B cell (primary cell): ENCODE data around the gene TXNDC17. TPM values are rescaled to one million over a fixed set of nuclear protein-coding genes. Genes with fewer than 3 reads are reported as not detected.
"Not testable (repeated sequence)": the region's sequence is repeated elsewhere in the genome, so short reads cannot be mapped to it uniquely, and the experiment has no call there.

Experiments used
- ATAC-seq: fragments of 200-7000 bp; cut with Tn5 transposase; one replicate; pipeline ENCODE4 v1.10.0; 2021; ENCODE audit warnings: low read depth, mild to moderate bottlenecking, moderate number of reproducible peaks, moderate library complexity
- CTCF ChIA-PET: fragments of 350-600 bp; sonication (Branson Sonifier 250); formaldehyde crosslinking; loops from one replicate; lab custom pipeline; 2021; ENCODE audit warnings: antibody characterized with exemption, inconsistent platforms; lab: Charles Lee
- POLR2A ChIA-PET: fragments of 350-600 bp; sonication (Branson Sonifier 250); formaldehyde crosslinking; loops from one replicate; lab custom pipeline; 2021; ENCODE audit warnings: antibody characterized with exemption; lab: Charles Lee
- DNase-seq: peaks from one replicate; pipeline ENCODE4 v3.0.0; 2013
- H2AFZ ChIP-seq: 2 replicates; pipeline ENCODE4 v1.6.1; 2012; ENCODE audit warnings: mild to moderate bottlenecking, low read depth, low read length; ENCODE audit not compliant: insufficient read depth, poor library complexity, severe bottlenecking
- H3K27ac ChIP-seq, 2 donors: 1 replicate in 1 of 2; 2 replicates in 1 of 2; pipeline ENCODE4 v1.5.1; 2012 to 2013; ENCODE audit warnings: low read length in 2 of 2, mild to moderate bottlenecking in 2 of 2, moderate library complexity in 1 of 2
- H3K27me3 ChIP-seq, 4 experiments: fragments of 200-600 bp in 1 of 4; sonication (generic) in 1 of 4; replicated peaks in 1 of 4; 1 replicate in 2 of 4; 2 replicates in 2 of 4; pipeline versions ENCODE4 v1.6.1 to v1.7.0; 2013 to 2016; ENCODE audit warnings: low read length in 3 of 4, mild to moderate bottlenecking in 2 of 4, mixed read lengths in 1 of 4, moderate library complexity in 1 of 4; ENCODE audit not compliant: insufficient read depth in 4 of 4, control insufficient read depth in 3 of 4; ENCODE audit errors: control extremely low read depth in 1 of 4
- H3K36me3 ChIP-seq, 2 experiments: replicated peaks in 1 of 2; 1 replicate in 1 of 2; 2 replicates in 1 of 2; pipeline versions ENCODE4 v1.6.1 to v1.7.1; 2013; ENCODE audit warnings: low read length in 1 of 2; ENCODE audit not compliant: insufficient read depth in 2 of 2, control insufficient read depth in 1 of 2; ENCODE audit errors: control extremely low read depth in 1 of 2, extremely low read depth in 1 of 2
- H3K4me1 ChIP-seq, 2 donors: fragments of 200-600 bp in 1 of 2; sonication (generic) in 1 of 2; 1 replicate in 1 of 2; 2 replicates in 1 of 2; pipeline versions ENCODE4 v1.5.1 to v1.6.1; 2013 to 2017; ENCODE audit warnings: low read length in 2 of 2; ENCODE audit not compliant: control insufficient read depth in 2 of 2, insufficient read depth in 2 of 2
- H3K4me2 ChIP-seq: replicated peaks from 2 replicates; pipeline ENCODE3; 2012; ENCODE audit warnings: mild to moderate bottlenecking, low read depth, low read length; ENCODE audit not compliant: poor library complexity, severe bottlenecking
- H3K4me3 ChIP-seq, 5 experiments: fragments of 200-600 bp in 1 of 5; sonication (generic) in 1 of 5; 1 replicate in 3 of 5; 2 replicates in 2 of 5; pipeline versions ENCODE4 v1.5.1 to v1.7.0; 2011 to 2016; ENCODE audit warnings: low read length in 4 of 5, mild to moderate bottlenecking in 4 of 5, low read depth in 2 of 5, control low read depth in 1 of 5, moderate library complexity in 1 of 5; ENCODE audit not compliant: insufficient read depth in 1 of 5; ENCODE audit errors: control extremely low read depth in 1 of 5, extremely low read depth in 1 of 5
- H3K79me2 ChIP-seq: fragments of 200-600 bp; sonication (generic); one replicate; pipeline ENCODE4 v1.6.0; 2016; ENCODE audit warnings: low read length; ENCODE audit not compliant: control insufficient read depth, insufficient read depth
- H3K9ac ChIP-seq: fragments of 200-600 bp; sonication (generic); 2 replicates; pipeline ENCODE4 v1.6.1; 2017; ENCODE audit warnings: mild to moderate bottlenecking, low read length, moderate library complexity
- H3K9me3 ChIP-seq, 3 donors: one replicate each; pipeline versions ENCODE4 v1.6.1 to v1.7.1; 2013; ENCODE audit warnings: low read length in 2 of 3; ENCODE audit not compliant: control insufficient read depth in 2 of 3, insufficient read depth in 1 of 3; ENCODE audit errors: control extremely low read depth in 1 of 3
- H4K20me1 ChIP-seq: 2 replicates; pipeline ENCODE4 v1.6.0; 2012; ENCODE audit warnings: mild to moderate bottlenecking, low read length; ENCODE audit not compliant: insufficient read depth, control insufficient read depth, poor library complexity, severe bottlenecking
- H3K27ac Mint-ChIP-seq: one replicate; pipeline ENCODE4 v1.8.0; 2021; ENCODE audit warnings: mixed read lengths
- H3K27me3 Mint-ChIP-seq: one replicate; pipeline ENCODE4 v1.8.0; 2021; ENCODE audit warnings: mixed read lengths
- H3K4me1 Mint-ChIP-seq: one replicate; pipeline ENCODE4 v1.8.0; 2021; ENCODE audit warnings: mixed read lengths
- H3K4me3 Mint-ChIP-seq: one replicate; pipeline ENCODE4 v1.8.0; 2021; ENCODE audit warnings: mixed read lengths
- H3K9me3 Mint-ChIP-seq: one replicate; pipeline ENCODE4 v1.8.0; 2022; ENCODE audit warnings: mixed read lengths; ENCODE audit not compliant: insufficient read depth
- EZH2 ChIP-seq: IDR thresholded peaks from 2 replicates; pipeline ENCODE4 v1.6.1; 2012; ENCODE audit warnings: borderline replicate concordance, low read depth, mild to moderate bottlenecking, moderate library complexity, low read length; ENCODE audit not compliant: insufficient read depth, poor library complexity, severe bottlenecking
- WGBS: methylation state at CpG from one replicate; pipeline ENCODE4 v1.1.5; 2013; ENCODE audit warnings: missing lambda C conversion rate; ENCODE audit not compliant: insufficient coverage; 5-methylcytosine and 5-hydroxymethylcytosine counted together
- intact Hi-C: fragments of 100-400 bp; cut with micrococcal nuclease; formaldehyde crosslinking; loops from one replicate; pipeline ENCODE4 v1.10.0; 2022
- polyA plus RNA-seq: library from polyadenylated mRNA; depleted of rRNA; stranded (reverse); fragments of >200 nt; gene quantifications from 2 replicates; pipeline ENCODE4 v1.2.3, GENCODE V29; 2012
- total RNA-seq, 2 donors: library from RNA; stranded (reverse); fragments of 120-200 nt in 1 of 2; gene quantifications; 1 replicate in 1 of 2; 2 replicates in 1 of 2; pipeline versions ENCODE4 v1.2.3 to v1.2.4, GENCODE V29; 2013 to 2022
- TF ChIP-seq, protein P1 (sequence below): fragments of 200-600 bp; IDR thresholded peaks from one replicate; pipeline ENCODE4 v1.8.0; 2022; ENCODE audit warnings: antibody characterized with exemption, mild to moderate bottlenecking

The TXNDC17 gene
- total and polyA plus RNA-seq, 2 donors (not counting 1 experiment from before 2014, with no cell fraction given): 19.5 to 33.7 TPM

DNA sequence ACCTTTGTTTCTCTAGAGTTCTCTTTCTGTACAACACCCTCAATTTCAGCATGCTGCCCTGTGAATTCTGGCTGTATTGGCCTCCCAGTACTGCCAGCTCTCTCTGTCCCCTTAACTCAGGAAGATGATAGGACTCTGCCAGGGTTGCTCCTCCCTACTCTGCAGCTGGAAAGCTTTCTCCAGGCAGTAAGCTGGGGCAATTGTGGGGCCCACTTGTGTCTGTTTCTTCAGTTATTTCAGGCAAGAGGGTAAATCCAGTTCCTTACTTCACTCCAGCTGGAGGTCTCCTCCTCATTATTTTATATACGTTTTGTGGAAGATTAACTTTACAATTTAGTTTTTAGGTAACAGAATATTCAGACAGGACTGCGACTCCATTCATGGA lies 20.6 kb downstream of the TXNDC17 start:
- H3K27me3 Mint-ChIP-seq: no peaks in the 10 kb centered on the region
- peaks cover 4% of the 10 kb centered on the region for H4K20me1 ChIP-seq
- no CpG with 5 or more reads among the region's 2 CpGs for WGBS
- peaks cover 0 to 11% of the 10 kb centered on the region in 2 experiments for H3K36me3 ChIP-seq
- ChIA-PET POLR2A (interaction anchor here (0.9 to 3.3 kb wide), 2 partner anchors 11 to 21 kb away, joined by 3 to 17 read pairs; partner anchors contain the start of genes C17orf100, KIAA0753, MED31 and TXNDC17), CTCF (interaction anchor here (0.5 to 2.0 kb wide), 5 partner anchors 8 to 1073 kb away, joined by 3 to 7 read pairs (median 5); partner anchors contain the start of genes C17orf100 and MED31)
- no peak for DNase-seq
- H3K4me3 ChIP-seq: peak overlapping the region in 4 of 5 experiments; percentile 18 to 54 (median 40)
- TF ChIP-seq, protein P1, sequence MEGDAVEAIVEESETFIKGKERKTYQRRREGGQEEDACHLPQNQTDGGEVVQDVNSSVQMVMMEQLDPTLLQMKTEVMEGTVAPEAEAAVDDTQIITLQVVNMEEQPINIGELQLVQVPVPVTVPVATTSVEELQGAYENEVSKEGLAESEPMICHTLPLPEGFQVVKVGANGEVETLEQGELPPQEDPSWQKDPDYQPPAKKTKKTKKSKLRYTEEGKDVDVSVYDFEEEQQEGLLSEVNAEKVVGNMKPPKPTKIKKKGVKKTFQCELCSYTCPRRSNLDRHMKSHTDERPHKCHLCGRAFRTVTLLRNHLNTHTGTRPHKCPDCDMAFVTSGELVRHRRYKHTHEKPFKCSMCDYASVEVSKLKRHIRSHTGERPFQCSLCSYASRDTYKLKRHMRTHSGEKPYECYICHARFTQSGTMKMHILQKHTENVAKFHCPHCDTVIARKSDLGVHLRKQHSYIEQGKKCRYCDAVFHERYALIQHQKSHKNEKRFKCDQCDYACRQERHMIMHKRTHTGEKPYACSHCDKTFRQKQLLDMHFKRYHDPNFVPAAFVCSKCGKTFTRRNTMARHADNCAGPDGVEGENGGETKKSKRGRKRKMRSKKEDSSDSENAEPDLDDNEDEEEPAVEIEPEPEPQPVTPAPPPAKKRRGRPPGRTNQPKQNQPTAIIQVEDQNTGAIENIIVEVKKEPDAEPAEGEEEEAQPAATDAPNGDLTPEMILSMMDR: no peak
- no peak for TF ChIP-seq EZH2
- peak overlapping the region; percentile 26 for H2AFZ ChIP-seq
- peaks cover 0 to 4% (median 0%) of the 10 kb centered on the region in 3 donors for H3K9me3 ChIP-seq
- ATAC-seq: no peak
- no peaks in the 10 kb centered on the region for H3K9me3 Mint-ChIP-seq
- H3K9ac ChIP-seq: peak overlapping the region; percentile 43
- peak overlapping the region; percentile 73 for H3K4me3 Mint-ChIP-seq
- H3K4me2 ChIP-seq: peak overlapping the region; percentile 78
- H3K27me3 ChIP-seq: no peaks in the 10 kb centered on the region
- H3K79me2 ChIP-seq: peaks cover 33% of the 10 kb centered on the region
- H3K4me1 ChIP-seq: peaks cover 41 to 64% of the 10 kb centered on the region in 2 donors
- intact Hi-C loops: no loop called here
- peaks cover 59% of the 10 kb centered on the region for H3K4me1 Mint-ChIP-seq
- no peak overlapping the region for H3K27ac ChIP-seq
- peak overlapping the region; percentile 84 for H3K27ac Mint-ChIP-seq

DNA sequence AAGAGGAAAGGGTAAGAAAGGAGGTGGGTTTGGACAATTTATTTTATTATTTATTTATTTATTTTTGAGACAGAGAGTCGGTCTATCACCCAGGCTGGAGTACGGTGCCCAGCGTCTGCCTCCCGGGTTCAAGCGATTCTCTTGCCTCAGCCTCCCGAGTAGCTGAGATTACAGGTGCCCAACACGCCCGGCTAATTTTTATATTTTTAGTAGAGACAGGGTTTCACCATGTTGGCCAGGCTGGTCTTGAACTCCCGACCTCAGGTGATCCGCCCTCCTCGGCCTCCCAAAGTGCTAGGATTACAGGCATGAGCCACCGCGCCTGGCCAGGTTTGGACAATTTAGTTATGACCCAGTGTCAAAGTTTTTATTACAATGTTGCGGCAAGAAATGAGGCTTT lies 22.3 kb downstream of the TXNDC17 start:
- ATAC-seq, intact Hi-C loops: not testable (repeated sequence)
- CTCF ChIA-PET: interaction anchor here (1.1 kb wide), 1 partner anchor 248 kb away, joined by 4 read pairs; no protein-coding TSS in a partner anchor

More for the DNA sequence above, 22.3 kb downstream of the TXNDC17 start:
- H4K20me1 ChIP-seq, H3K9me3 ChIP-seq, H3K4me3 Mint-ChIP-seq, DNase-seq, H3K4me2 ChIP-seq, H3K27me3 Mint-ChIP-seq, H3K27me3 ChIP-seq, H3K9me3 Mint-ChIP-seq, H3K27ac Mint-ChIP-seq, H3K4me3 ChIP-seq, H3K27ac ChIP-seq, POLR2A ChIA-PET, H2AFZ ChIP-seq, H3K9ac ChIP-seq: not testable (repeated sequence)
- H3K4me1 ChIP-seq: peaks cover 34 to 54% of the 10 kb centered on the region in 2 donors
- whole genome bisulfite sequencing: 97% methylated on average over 14 of the region's 14 CpGs
- peaks cover 38% of the 10 kb centered on the region for H3K79me2 ChIP-seq
- H3K4me1 Mint-ChIP-seq: peaks cover 57% of the 10 kb centered on the region
- H3K36me3 ChIP-seq: peaks cover 0 to 11% of the 10 kb centered on the region in 2 experiments
